Neural cell (in vitro differentiated cells): Measurements from ENCODE around the gene RUSC1.

Experiments used
- EP300 ChIP-seq: fragments of 450-650 bp; conservative IDR thresholded peaks from 2 replicates; pipeline ENCODE4 v1.6.1; 2014; ENCODE audit warnings: antibody characterized with exemption, mild to moderate bottlenecking, moderate library complexity; ENCODE audit not compliant: poor library complexity, severe bottlenecking
- EZH2 ChIP-seq: fragments of 200-600, 300-800 bp; shearing (Covaris generic), sonication (generic); IDR thresholded peaks from 2 replicates; pipeline ENCODE4 v1.6.1; 2014; ENCODE audit warnings: antibody characterized with exemption, low read length, borderline replicate concordance, mild to moderate bottlenecking; ENCODE audit not compliant: insufficient read depth, poor library complexity, severe bottlenecking
- POLR2AphosphoS5 ChIP-seq: IDR thresholded peaks from 2 replicates; pipeline ENCODE4 v1.6.1; 2012
- TF ChIP-seq, protein P1 (sequence below): IDR thresholded peaks from 2 replicates; pipeline ENCODE4 v1.6.1; 2012; ENCODE audit warnings: borderline replicate concordance
- TF ChIP-seq, protein P2 (sequence below): fragments of 450-650 bp; IDR thresholded peaks from 2 replicates; pipeline ENCODE4 v1.5.1; 2014; ENCODE audit warnings: antibody characterized with exemption, mild to moderate bottlenecking, moderate library complexity; ENCODE audit not compliant: poor library complexity, severe bottlenecking

DNA sequence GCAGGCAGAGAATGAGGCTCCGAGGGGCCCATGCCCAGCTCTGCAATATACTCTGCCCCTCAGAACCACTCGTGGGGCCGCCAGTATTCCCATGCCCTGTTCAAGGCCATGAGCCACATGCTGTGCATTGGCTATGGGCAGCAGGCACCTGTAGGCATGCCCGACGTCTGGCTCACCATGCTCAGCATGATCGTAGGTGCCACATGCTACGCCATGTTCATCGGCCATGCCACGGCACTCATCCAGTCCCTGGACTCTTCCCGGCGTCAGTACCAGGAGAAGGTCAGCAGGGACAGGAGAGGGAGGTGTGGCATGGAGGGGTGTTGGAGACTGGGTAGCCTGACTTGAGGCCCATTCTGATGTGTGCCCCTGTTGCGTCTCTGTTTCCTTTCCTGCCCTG, 36.2 kb upstream of the RUSC1 start:
- TF ChIP-seq, protein P1, sequence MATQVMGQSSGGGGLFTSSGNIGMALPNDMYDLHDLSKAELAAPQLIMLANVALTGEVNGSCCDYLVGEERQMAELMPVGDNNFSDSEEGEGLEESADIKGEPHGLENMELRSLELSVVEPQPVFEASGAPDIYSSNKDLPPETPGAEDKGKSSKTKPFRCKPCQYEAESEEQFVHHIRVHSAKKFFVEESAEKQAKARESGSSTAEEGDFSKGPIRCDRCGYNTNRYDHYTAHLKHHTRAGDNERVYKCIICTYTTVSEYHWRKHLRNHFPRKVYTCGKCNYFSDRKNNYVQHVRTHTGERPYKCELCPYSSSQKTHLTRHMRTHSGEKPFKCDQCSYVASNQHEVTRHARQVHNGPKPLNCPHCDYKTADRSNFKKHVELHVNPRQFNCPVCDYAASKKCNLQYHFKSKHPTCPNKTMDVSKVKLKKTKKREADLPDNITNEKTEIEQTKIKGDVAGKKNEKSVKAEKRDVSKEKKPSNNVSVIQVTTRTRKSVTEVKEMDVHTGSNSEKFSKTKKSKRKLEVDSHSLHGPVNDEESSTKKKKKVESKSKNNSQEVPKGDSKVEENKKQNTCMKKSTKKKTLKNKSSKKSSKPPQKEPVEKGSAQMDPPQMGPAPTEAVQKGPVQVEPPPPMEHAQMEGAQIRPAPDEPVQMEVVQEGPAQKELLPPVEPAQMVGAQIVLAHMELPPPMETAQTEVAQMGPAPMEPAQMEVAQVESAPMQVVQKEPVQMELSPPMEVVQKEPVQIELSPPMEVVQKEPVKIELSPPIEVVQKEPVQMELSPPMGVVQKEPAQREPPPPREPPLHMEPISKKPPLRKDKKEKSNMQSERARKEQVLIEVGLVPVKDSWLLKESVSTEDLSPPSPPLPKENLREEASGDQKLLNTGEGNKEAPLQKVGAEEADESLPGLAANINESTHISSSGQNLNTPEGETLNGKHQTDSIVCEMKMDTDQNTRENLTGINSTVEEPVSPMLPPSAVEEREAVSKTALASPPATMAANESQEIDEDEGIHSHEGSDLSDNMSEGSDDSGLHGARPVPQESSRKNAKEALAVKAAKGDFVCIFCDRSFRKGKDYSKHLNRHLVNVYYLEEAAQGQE, result no peak
- TF ChIP-seq, protein P2, sequence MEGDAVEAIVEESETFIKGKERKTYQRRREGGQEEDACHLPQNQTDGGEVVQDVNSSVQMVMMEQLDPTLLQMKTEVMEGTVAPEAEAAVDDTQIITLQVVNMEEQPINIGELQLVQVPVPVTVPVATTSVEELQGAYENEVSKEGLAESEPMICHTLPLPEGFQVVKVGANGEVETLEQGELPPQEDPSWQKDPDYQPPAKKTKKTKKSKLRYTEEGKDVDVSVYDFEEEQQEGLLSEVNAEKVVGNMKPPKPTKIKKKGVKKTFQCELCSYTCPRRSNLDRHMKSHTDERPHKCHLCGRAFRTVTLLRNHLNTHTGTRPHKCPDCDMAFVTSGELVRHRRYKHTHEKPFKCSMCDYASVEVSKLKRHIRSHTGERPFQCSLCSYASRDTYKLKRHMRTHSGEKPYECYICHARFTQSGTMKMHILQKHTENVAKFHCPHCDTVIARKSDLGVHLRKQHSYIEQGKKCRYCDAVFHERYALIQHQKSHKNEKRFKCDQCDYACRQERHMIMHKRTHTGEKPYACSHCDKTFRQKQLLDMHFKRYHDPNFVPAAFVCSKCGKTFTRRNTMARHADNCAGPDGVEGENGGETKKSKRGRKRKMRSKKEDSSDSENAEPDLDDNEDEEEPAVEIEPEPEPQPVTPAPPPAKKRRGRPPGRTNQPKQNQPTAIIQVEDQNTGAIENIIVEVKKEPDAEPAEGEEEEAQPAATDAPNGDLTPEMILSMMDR, result no peak
- no peak for TF ChIP-seq EZH2
- TF ChIP-seq EP300, result no peak
- TF ChIP-seq POLR2AphosphoS5, result no peak
